Stimulated activated CD8-positive, alpha-beta memory T cell treated with anti-CD3 and anti-CD28 coated beads, Interleukin-15, amount 100 ng/mL, for 1 hour (primary cell): ENCODE measurements around the gene PRKAG2.

Experiments used
- DNase-seq: peaks from one replicate; pipeline ENCODE4 v3.0.0-alpha.2; 2020; ENCODE audit warnings: low read depth

Gene PRKAG2

DNA sequence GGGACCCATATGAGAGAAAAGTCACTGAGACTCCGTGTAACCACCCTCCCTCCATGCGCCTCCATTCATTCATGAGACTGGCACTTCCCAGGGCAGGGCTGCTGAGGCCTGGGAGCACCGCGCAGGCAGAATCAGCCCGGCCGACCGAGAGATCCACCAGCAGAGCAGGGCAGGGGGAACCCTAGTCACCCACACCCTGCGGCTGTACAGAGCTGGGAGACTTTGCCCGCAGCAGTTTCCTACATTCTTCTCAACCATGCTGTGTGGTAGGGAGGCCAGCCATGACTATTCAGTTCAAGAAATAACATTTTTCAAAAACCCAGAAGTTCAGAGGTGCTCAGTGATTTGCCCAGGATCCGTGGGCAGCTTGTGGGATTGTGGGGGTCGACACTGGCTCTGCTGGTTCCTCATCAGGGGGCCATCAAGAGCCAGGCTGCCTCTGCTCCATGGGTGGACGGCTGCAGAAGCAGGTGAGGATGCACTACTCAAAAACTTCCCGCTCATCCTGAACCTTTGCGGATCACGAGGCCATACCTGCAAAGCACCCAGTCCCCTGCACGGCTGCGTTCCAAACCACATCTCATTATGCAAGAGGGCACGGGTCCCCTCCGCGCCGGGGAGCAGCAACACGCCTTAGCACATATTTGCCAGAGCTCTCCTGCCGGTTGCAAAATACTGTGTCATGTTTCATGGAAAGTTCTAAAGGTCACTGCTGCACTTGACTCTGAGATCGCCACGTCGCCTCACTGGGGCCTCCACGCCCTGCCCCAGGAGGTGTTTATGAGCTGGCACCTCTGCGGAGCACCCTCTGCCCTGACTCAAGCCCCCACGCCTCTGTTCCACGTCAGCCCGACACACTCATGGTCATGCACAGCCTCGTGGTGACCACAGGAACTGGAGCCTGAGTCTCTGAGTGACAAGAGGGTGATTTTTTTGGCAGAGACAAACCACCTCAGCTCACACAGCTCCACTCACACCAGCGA is 132.0 kb downstream of the PRKAG2 start:
- DNase-seq, result no peak

DNA sequence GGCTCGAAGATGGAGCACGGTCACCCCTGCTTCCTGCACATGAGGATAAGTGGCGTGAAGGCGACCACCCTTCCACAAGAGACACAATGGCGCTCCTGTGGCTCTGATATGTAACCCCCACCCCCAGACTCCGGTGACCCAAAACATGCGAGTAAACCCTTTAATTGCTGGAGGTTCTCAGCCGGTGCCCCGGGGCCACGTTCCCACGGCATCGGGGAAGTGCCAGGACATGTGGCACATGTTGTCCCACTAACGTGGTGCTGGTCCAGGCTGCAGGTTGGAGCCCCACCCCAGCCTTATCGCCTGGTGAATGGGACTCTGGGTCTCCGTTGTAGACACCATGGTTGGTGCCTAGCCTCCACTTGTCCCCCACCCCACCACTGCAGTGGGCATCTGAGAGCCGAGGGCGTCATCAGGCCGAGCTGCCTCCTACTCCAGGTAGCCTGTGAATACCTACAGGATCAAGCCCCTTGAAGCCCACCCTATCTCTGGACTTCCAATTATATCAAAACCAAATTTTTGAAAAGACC is 132.8 kb downstream of the PRKAG2 start:
- DNase-seq, result no peak

DNA sequence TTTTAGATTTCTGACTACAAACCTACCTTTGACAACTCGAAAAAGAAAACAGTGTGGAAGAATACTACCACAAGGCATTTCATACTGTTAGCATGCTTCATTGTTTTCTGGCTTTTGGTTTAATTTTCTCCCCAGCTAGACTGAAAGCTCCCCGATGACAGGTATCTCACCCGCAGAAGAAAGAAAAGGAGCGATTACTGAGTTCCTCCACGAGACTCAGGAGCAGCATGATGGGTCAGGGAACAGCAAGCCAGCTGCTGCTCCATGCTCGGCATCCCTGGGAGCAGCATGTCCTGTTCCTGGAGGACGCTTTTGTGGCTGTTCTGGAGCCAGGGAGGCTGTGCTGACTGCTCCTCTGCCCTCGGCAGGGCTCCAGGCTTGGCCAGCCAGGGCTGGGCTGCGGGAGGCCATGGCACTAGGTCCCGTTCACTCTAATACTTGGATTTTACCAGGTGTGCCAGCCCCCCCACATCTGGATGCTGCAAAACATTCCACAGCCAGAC is 133.4 kb downstream of the PRKAG2 start:
- DNase-seq, result no peak

DNA sequence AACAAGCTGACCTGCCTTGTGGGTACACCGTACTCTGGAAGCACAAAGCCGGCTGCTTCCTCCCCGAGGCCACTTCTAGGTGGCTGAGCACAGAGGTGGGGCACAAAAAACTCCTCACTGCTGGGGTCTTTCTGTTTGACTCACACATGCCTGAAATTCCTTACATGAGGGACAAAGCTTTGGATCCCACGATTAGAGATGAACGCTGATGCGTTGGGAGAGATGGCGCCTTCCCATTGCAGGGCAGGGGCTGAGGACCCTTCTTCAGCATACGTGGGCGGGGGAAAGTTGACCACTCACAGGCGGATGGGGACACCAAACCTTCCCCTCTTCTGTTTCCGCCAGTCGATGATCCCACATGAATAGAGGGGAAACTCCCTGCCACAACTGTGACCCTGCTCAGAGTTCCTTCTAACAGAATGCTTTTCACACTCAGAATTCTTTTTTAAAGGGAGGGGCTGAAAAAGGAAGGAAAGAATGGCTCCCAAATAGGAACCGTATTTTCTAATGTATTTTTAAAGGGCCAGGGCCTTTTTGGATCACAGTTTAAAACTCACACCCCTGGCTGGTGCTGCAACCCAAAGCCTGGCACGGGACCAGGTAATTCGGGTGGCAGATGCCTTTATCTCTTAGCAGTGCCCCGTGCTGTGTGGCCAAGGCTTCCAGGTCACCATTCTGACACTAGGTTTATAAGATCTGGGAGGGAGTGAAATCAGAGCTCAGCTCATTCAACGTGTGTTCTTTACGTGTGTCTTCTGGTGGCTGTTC is 134.0 kb downstream of the PRKAG2 start:
- DNase-seq, result no peak

DNA sequence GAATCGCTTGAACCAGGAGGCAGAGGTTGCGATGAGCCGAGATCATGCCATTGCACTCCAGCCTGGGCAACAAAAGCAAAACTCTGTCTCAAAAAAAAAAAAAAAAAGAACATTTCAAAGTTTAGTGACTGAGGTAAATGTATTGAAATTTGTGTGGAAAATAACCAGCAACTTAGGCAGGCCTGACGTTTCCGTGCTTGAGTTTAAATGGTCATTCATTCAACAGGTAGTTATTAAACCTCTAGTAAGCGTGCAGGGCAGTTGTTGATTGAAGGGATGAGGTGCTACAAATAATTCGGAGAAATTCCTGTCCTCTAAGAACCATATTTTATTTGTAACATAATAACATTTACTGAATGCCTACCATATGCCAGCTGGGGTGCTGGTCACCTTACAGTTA is 135.3 kb downstream of the PRKAG2 start:
- no peak for DNase-seq

DNA sequence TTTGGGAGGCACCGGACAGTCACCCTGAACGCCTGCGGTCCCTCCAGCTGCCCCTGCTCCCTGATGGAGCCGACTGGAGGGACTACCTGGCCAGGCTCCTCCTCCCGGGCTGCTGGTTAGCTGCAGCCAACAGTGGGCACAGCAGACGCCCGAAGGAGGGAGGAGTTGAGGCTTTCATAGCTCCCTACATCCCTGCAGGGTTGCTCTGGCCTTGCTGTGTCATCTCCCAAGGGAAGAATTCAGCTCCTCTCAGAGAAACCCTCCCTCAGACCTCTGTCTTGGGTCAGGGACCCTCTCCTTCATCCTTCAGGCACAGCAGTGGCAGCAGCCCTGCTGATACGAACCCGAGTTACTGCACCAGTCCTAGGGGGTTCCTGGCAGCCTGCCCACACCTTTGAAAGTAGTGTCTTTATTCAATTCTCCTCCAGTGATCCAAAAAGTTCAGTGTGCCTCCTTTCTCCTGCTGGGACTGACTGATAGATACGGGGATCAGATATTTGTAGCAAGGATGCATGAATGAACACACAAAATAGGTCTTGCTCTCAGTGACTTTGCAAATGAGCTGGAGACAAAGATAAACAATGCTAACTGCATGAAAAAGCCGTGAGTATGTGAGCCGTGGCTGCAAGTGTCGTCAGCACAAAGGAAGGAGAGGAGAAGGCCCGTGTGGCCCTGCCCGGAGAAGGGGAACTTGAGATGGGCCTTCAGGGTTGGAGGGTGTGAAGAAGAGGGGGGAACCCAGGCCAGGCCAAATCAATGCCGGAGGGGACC is 136.6 kb downstream of the PRKAG2 start:
- DNase-seq, result no peak

DNA sequence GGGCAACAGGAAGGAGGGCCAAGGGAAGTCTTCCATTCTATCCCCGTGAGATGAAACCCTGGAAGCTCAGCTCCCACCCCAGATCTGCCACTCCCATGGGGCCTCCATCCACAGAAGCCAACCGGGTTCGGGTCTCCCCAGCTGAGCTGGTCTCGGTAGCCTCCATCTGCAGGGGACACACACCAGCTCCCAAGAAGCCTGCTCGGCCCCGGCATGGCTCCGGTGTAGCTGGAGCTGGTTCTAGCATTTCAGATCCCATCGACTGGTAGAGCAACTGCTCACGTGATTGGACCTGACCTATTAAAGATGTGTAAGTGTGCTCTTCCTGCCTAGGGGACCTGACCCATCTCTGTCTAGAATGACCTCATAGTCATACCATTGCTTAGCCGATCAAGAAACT is 138.0 kb downstream of the PRKAG2 start:
- DNase-seq, result no peak

DNA sequence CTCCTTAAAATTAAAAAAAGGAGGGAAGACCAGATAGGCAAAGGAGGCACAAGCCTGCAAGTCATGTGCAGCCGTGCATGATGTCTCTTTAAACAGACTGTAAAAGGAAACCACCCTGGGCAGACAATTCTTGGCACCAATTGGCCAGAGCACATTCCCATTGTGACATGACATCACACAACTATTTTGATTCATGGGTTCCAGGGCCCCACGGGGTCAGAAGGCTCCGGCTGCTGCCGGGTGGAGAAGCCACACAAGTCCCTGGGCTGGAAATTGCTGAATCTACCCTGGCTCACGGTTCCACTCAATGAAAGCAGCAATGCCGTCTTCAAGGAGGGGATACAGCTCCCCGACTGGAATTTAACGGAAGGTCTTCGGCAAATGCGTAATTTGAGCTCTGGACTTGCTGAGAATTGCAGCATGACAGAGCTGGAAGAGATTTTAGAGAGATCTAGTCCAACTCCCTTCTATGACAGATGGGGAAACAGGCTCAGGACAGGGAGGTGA is 140.5 kb downstream of the PRKAG2 start:
- no peak for DNase-seq

DNA sequence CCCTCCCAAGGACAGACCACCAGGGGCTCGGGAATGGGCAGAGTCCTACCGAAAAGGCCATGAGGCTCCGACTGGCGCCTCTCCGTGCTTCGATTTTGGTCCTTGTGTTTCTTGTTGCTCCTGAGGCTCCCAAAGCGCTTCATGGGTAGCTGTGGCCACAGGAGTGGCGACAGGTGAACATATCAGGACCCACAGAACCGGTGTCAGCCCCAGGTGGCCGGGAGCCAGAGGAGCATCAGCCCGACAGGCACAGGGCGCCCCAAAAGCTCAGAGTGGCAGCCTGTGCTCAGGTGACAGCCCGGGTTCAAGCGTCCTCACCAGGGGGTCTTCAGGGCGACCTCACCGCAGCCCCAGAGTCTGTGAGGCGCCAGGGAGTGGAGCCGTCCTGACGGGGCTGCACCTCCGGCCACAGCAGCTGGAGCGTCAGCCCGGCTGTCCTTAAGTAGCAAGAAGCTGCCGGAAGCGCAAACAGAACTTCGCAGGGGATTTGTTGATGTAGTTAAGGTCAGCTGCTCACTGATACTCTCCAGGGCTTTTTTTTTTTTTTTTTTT is 141.0 kb downstream of the PRKAG2 start:
- no peak for DNase-seq

DNA sequence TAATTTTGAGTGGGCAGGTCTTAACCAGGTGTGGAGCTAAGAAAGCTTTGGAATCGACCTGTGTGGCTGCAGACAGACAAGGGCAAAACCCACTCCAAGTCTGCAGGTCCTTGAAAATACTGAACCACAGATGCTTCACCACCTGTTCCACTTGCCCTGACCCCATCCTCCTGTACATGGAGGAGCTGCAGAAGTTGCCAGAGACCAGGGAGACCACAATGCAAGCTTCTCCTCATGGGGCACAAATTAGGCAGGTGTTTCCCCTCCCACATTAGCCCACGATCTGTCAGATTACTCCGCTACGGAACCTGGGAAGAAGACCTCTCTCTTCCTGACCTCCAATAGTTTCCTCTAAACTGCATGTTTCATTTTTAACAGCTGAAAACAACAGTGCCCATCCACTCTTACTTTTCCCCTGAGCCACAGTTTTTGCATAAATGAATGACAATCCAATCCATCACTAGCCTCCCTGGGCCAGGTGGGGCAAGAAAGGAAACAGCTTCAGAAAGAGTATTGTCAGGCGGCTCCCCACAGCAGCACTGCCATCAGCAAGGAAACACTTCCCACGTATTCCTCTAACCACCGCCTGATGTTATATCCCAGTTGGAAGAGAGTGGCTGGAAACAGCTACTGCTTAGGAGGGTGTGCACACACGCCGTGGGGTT is 141.6 kb downstream of the PRKAG2 start:
- no peak for DNase-seq

DNA sequence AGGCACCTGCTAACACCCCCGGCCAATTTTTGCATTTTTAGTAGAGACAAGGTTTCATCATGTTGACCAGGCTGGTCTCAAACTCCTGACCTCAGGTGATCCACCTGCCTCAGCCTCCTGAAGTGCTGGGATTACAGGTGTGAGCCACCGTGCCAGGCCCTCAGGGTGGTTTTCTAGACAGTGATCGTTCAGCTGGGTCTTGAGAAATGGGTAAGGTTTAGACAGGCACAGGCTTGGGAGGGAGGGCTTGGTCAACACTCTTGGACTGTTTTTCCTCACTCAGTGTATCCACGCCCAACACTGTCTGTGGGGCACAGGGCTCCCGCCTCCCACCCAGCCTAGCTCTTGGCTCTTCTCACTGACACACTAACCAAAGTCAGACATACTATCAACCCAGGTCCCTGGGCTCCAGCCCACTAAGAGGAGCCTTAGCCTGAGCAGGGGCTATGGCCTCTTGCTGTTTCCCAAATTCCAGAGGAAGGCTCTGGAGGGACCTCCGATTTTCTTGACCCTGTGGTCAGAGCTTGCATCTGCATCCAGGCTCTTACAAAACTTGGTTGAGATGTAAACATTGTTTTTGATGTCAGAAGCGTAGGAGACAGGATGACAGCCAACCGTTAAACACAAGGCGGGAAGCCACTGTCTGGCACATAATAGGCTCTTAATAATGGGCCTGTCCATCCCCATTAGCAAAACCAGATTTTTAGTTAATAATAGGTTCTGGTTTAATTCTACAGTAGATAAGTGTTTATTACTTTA is 143.9 kb downstream of the PRKAG2 start:
- no peak for DNase-seq

DNA sequence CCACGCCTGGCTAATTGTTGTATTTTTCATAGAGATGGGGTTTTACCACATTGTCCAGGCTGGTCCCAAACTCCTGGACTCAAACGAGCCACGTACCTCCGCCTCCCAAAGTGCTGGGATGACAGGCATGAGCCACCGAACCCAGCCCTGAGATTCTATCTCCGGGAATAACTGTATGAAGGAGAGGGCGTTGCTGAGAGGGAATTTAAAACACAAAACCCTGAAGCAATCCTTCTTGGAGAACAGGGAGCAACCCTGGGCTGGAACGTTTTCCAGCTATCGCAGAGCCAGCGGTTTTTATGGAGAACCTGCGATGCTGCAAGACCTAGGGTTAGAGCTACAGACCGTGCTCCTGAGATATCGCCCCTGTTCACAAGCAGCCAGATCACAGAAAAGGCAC is 144.6 kb downstream of the PRKAG2 start:
- no peak for DNase-seq

DNA sequence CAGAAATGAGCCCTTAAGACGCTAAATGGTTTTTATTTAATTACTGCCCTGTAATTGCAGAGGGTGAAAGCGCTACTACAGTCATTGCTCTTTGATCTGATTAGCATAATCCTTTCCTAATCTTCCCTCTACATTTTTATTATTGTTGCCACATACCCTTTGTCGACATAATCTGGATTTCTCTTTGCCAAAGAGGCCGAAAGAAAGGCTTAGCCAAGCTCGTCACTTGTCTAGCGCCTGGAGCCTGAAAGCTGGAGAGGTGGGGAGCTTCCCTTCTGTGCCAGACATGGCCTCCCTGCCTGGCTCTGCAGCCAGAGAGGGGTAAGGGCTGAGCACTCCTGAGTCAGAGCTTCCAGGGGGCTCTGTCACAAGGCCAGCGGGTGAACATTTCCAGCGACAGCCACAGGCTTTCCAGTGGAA is 145.9 kb downstream of the PRKAG2 start:
- no peak for DNase-seq

DNA sequence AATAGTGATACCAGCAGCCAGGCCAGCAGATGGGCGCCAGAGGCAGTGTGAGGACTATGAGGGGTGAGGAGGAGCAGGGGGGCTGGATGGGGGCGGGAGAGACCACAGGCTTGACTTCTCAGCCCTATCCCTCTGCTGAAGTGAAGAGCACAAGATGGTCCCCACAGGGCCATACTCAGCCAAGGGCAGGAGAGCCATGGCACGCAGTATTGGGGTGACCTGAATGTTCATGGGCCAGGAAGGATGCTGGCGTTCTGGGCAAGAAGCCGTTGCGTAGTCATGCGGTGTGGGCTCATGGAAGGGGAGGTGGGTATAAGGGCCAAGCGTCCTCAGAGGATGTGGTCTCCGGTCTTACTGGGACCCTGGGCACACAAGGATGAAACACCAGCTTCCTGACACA is 146.3 kb downstream of the PRKAG2 start:
- no peak for DNase-seq

DNA sequence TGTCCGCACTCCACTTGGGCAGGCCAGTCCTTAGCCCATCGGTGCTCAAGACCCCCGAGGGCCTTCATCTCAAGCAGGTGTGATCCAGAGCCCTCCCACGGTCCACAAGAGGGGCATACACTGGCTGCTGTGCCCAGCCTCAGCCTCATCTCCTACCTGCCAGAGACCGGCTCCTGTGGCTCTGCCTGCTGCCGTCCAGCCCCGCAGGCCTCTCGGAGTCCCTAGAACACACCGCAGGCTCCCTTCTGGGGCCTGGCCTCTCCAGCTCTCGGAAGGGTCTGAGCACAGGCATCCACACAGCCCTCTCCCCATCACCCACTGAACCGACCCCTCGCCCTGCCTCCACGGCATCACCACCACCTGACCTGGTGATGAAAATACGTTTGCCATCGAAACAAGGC is 147.4 kb downstream of the PRKAG2 start:
- DNase-seq, result no peak

DNA sequence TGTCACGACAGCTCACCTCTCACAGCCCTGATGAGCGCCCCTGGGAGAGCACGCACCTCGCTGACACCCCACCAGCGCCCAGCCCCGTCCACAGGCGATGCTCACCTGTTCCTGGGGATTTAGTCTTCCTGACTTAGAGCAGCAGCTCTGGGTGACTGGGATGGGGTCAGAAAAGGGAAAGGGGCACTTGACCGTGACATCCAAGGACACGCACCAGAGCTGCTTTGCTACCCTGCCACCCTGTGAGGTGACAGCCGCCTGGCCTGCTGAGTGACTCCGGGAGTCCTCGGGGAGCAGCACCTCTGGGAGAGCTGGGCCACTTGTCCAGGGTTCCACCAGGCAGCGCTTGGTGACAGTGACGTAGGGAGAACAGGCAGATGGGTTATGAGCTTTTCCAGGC is 148.2 kb downstream of the PRKAG2 start:
- DNase-seq, result no peak

DNA sequence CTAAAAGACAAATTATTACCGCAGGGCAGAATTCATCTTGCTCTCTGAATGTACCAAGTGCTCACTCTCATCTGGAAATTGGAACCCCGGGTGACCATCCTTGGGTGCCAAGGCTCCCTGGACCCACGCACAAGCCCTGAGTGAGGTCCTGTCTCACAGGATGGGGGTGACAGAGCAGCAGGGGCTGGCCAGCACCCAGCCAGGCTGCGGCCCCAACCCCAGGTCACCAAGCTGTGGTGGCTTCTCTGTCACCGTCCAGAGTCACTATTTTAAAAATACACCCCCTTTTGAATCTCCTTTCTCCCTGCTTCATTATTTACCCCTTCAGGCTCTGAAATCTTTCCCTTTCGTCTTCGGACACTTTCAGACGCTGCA is 148.6 kb downstream of the PRKAG2 start:
- no peak for DNase-seq

DNA sequence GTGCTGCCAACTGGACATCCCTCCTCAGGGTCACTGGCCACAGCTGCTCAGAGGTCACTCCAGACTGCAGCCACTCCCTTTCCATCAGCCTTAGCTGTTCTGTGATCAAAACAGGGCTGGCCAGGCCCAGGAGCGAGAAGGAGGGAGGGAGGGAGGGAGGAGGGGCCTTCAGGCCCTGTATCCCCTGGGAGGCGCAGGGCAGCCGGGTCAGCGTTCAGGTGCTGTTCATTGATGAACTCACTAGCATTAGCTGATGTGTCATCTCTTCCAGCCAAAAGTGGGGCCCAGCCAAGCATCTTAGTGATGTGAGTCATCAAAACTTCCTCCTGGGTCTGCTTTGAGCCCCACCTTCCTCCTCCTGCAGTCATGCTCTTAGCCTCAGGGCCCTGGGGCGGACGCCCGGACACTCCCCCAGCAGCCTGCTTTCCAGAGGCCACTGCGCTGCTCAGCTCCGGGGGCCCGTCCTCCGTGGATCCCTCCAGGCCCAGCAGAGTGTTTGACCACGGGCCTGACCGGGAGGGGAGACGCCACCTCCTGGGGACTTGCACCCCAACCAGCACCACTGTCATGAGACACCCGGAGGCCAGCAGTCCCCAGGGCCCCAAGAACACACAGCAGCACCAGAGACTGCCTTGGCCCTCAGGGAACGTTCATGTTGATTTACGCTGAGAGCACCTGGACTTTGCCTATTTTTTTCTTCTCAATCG is 149.2 kb downstream of the PRKAG2 start:
- peak; percentile 14 for DNase-seq
